Psoas muscle (tissue), 8 donors: Measurements from ENCODE around the gene CLIC5. TPM values are rescaled to one million over a fixed set of nuclear protein-coding genes. Genes with fewer than 3 reads are reported as not detected.

Experiments
- ATAC-seq, 4 donors: fragments of 200-7000 bp; cut with Tn5 transposase; one replicate each; pipeline ENCODE4 v1.9.1; 2020; ENCODE audit warnings: moderate library complexity in 3 of 4, mild to moderate bottlenecking in 2 of 4
- DNase-seq, 2 donors: peaks; one replicate each; pipeline ENCODE4 v3.0.0-alpha.2; 2020
- H3K27ac ChIP-seq: fragments of 200-600 bp; one replicate; pipeline ENCODE4 v1.8.0; 2022
- H3K27me3 ChIP-seq, 3 donors: fragments of 200-600 bp in 1 of 3; one replicate each; pipeline versions ENCODE4 v1.6.1 to v1.8.0; 2013 to 2022; ENCODE audit warnings: low read length in 2 of 3, mild to moderate bottlenecking in 2 of 3, moderate library complexity in 1 of 3; ENCODE audit not compliant: insufficient read depth in 3 of 3
- H3K36me3 ChIP-seq, 2 donors: fragments of 200-600 bp in 1 of 2; one replicate each; pipeline versions ENCODE4 v1.6.1 to v1.8.0; 2013 to 2022; ENCODE audit warnings: low read depth in 1 of 2, mild to moderate bottlenecking in 1 of 2, moderate library complexity in 1 of 2; ENCODE audit not compliant: insufficient read depth in 1 of 2
- H3K4me1 ChIP-seq: fragments of 200-600 bp; one replicate; pipeline ENCODE4 v1.8.0; 2022
- H3K4me3 ChIP-seq: fragments of 200-600 bp; one replicate; pipeline ENCODE4 v1.8.0; 2022; ENCODE audit warnings: mild to moderate bottlenecking
- H3K9me3 ChIP-seq: fragments of 200-600 bp; one replicate; pipeline ENCODE4 v1.8.0; 2022
- CTCF ChIP-seq: fragments of 200-600 bp; IDR thresholded peaks from one replicate; pipeline ENCODE4 v1.8.0; 2022; ENCODE audit warnings: antibody characterized with exemption
- WGBS, 3 donors: extraction: QIAGEN DNeasy Blood & Tissue Kit; methylation state at CpG; one replicate each; pipeline versions ENCODE4 v1.1.6 to v1.1.7; 2013; 5-methylcytosine and 5-hydroxymethylcytosine counted together
- intact Hi-C, 2 donors: fragments of 100-400 bp; cut with DNase I; formaldehyde crosslinking; loops; one replicate each; pipeline versions ENCODE4 v1.11.0 to v1.14.2; 2022
- polyA plus RNA-seq, 3 donors: library from polyadenylated mRNA; stranded (reverse); fragments of 200-250 nt; gene quantifications; one replicate each; pipeline ENCODE4 v1.2.3, GENCODE V29; 2013
- total RNA-seq, 4 donors: library from RNA; stranded (reverse); fragmentation: NEBNext Ultra II Directional in 2 of 4; extraction: Animal tissue kit (Norgen Biotek cat#: 25700) in 2 of 4; gene quantifications; one replicate each; pipeline versions ENCODE4 v1.2.1 to v1.2.4, GENCODE V29; 2021 to 2023
- donor health status: healthy with polysubstance abuse.
- donor health status: DM: no; HTN: no; CAD: no; lungs with moderate emphysema.
- donor health status: Bipolar disorder and iron deficiency.
- donor health status: healthy.
- donor health status: DM: yes; HTN: yes; CAD: no.
- donor health status: DM: no; HTN: no; CAD: no.
- donor health status: DM: no; HTN: no; CAD: no.
- donor health status: DM: yes; HTN: yes; CAD: no.

CLIC5 gene
- total and polyA plus RNA-seq, 7 donors = 30.2 to 285 (median 166) TPM

- Histone ChIP-seq H3K4me1 (peaks cover 71% of the 10 kb centered on the region), H3K36me3 (no peaks in the 10 kb centered on the region), H3K9me3 (no peaks in the 10 kb centered on the region), H3K4me3 (no peak overlapping the region), H3K27ac (peak overlapping the region; percentile 87), H3K27me3 (no peaks in the 10 kb centered on the region)
- intact Hi-C loops = no loop called here
- DNase-seq (no peak), ATAC-seq (no peak)
- TF ChIP-seq CTCF = no peak
- 54 to 67% (median 65%) methylated on average over 1 of the region's 1 CpG for WGBS, 3 donors
Observed at GRCh38 chr6:45991189-45991588, 24.5 kb downstream of the CLIC5 start.

GRCh38 chr6:45990162-45990561, 25.5 kb downstream of the CLIC5 start:
- no peak for DNase-seq
- Histone ChIP-seq H3K4me3 (no peak overlapping the region), H3K4me1 (peaks cover 80% of the 10 kb centered on the region), H3K9me3 (no peaks in the 10 kb centered on the region), H3K36me3 (no peaks in the 10 kb centered on the region), H3K27ac (peak overlapping the region; percentile 87), H3K27me3 (no peaks in the 10 kb centered on the region)
- no peak for TF ChIP-seq CTCF
- no peak for ATAC-seq
- intact Hi-C loops = no loop called here
- WGBS, 3 donors = 14 to 25% (median 18%) methylated on average over 1 of the region's 1 CpG

GRCh38 chr6:45988635-45989034, 27.0 kb downstream of the CLIC5 start:
- H3K27ac ChIP-seq = peak overlapping the region; percentile 87
- H3K9me3 ChIP-seq = no peaks in the 10 kb centered on the region
- peaks cover 0 to 7% of the 10 kb centered on the region in 2 donors for H3K36me3 ChIP-seq
- H3K4me1 ChIP-seq = peaks cover 89% of the 10 kb centered on the region
- peak; percentile 55 to 86 for DNase-seq
- TF ChIP-seq CTCF = no peak
- no peak overlapping the region for H3K4me3 ChIP-seq
- 10 to 36% (median 19%) methylated on average over 2 of the region's 2 CpGs for WGBS, 3 donors
- no peaks in the 10 kb centered on the region for H3K27me3 ChIP-seq
- ATAC-seq = peak; percentile 82 to 86 (median 84)
- intact Hi-C loops = loop anchor here in 1 of 2 donors (5.0 kb wide), 1 partner anchor 36 kb away; no protein-coding TSS in a partner anchor

- Histone ChIP-seq H3K4me3 (no peak overlapping the region), H3K36me3 (peaks cover 0 to 7% of the 10 kb centered on the region in 2 donors), H3K27me3 (no peaks in the 10 kb centered on the region), H3K27ac (peak overlapping the region; percentile 87), H3K9me3 (no peaks in the 10 kb centered on the region), H3K4me1 (peaks cover 90% of the 10 kb centered on the region)
- WGBS, 3 donors = 82 to 86% (median 85%) methylated on average over 1 of the region's 1 CpG
- no peak for TF ChIP-seq CTCF
- ATAC-seq = no peak
- intact Hi-C loops = loop anchor here in 1 of 2 donors (5.0 kb wide), 1 partner anchor 36 kb away; no protein-coding TSS in a partner anchor
- DNase-seq = no peak
Observed at GRCh38 chr6:45987856-45988255, 27.8 kb downstream of the CLIC5 start.

GRCh38 chr6:45986746-45987274, 28.9 kb downstream of the CLIC5 start:
- peak; percentile 92 to 96 (median 95) for ATAC-seq
- intact Hi-C loops = loop anchor here in 1 of 2 donors (5.0 kb wide), 1 partner anchor 35 kb away; no protein-coding TSS in a partner anchor
- H3K9me3 ChIP-seq = no peaks in the 10 kb centered on the region
- no peak overlapping the region for H3K4me3 ChIP-seq
- no peaks in the 10 kb centered on the region for H3K27me3 ChIP-seq
- DNase-seq = peak; percentile 16 to 63
- peaks cover 94% of the 10 kb centered on the region for H3K4me1 ChIP-seq
- peak overlapping the region; percentile 87 for H3K27ac ChIP-seq
- TF ChIP-seq CTCF = no peak
- peaks cover 0 to 7% of the 10 kb centered on the region in 2 donors for H3K36me3 ChIP-seq
